SHP77 (cell line): ENCODE data around the gene GPR153.

Experiments used
- DNase-seq, 2 experiments: peaks; one replicate each; lab custom pipeline; 2025; lab: John Stamatoyannopoulos, UW

GPR153 gene

GRCh38 chr1:6269296-6269695 is 8.4 kb upstream of the GPR153 start:
- DNase-seq: no peak

DNA sequence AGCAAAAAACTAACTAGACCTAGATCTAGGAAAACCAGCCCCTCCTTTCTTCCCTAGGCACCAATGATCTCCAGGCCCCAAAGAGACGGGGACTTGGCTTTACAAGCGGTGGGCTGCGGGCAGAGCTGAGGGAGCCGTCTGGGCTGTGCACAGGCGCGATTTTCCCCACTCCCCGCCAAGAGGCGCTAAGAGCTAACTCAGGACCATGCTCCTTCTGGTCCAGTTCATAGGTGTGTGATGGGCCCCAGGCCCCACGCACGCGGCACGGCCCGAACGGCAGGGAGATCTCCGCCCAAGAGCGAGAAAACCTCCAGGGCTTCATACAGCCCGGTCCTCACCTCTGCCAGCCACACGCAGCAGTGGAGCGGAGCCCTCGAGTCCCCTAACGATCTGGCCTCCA is 7.5 kb upstream of the GPR153 start:
- DNase-seq: no peak

GRCh38 chr1:6267686-6268322 is 6.9 kb upstream of the GPR153 start:
- DNase-seq: no peak

- no peak for DNase-seq
Measured at GRCh38 chr1:6266641-6267040, 5.7 kb upstream of the GPR153 start.

DNA sequence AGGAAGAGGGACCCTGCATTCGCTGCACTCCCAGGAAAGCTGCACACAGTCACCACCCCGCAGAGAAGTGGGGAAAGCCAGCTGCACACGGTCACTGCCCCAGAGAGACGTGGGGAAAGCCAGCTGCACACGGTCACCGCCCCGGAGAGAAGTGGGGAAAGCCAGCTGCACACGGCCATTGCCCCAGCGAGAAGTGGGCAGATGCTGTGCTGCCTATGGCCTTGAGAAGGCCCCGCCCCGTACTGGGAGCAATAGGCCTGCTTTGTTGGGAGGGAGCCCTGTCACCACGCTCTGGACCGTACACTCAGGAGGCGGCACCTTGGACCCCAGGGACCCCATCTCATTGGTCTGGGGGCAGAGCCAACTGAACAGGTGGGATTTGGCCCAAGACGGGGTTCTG is 4.3 kb upstream of the GPR153 start:
- peak; percentile 72 to 74 for DNase-seq

- no peak for DNase-seq
Measured at GRCh38 chr1:6263716-6264115, 2.8 kb upstream of the GPR153 start.

DNA sequence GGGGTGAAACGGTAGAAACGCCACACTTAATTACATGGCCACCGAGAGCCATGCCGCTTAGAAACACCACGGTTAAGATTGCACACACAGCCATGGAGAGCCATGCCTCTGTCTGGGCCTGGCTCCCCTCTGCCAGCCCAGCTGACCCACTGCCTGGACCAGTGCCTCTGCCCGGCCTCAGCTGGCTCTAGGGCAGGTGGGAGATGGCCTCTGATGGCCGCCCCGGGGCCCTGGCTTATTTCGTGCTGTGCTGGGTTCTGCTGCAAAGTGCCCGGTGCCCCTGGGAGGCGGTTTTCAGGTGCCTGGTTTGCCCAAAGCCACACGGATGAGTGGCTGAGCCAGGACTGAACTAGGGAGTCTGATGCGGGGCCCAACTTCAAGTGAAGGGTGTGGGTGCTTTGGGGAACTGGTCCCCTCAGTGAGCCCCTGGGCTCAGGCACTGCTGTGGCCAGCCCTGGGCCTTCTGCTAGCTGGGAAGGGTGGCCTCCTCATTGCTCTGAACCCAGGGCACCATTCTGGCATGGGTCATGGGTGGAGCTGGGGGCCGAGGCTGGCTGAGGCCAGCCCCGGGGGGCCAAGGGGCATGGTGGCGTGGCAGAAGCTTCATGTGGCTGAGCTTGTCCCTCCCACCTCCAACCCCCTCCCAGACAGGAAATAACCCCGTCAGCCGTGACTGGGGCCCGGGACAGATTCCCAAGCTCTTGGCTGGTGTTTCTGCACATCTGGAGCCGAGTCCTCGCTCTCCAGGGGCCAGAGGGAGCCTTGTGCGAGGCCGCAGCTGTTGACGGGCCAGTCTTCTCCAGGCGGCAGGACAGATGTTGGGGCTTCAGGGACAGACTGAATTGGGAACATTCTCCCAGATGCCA is 1.9 kb upstream of the GPR153 start:
- DNase-seq: no peak

DNA sequence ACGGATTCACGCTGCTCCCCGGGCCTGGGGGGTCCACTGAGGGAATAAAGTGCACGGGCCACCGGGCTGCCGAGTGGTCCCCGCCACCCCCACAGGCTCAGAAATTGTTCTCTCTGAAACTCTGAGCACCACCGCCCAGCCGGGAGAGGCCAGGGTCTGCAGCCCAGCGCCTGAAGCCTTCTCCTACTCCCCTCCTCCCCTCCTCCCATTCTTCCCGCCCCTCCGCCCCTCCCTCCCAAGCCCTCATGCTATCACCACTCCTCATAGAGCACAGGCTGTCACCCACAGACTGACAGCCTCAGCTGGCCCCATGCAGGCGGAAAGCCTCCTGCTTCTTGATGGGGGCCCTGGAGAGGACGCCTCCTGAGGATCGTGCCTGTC is 707 bp upstream of the GPR153 start:
- no peak for DNase-seq

- no peak for DNase-seq
Measured at GRCh38 chr1:6260433-6260934, 414 bp downstream of the GPR153 start.

- peak; percentile 31 to 64 for DNase-seq
Measured at GRCh38 chr1:6259491-6260362, 1.2 kb downstream of the GPR153 start.

DNA sequence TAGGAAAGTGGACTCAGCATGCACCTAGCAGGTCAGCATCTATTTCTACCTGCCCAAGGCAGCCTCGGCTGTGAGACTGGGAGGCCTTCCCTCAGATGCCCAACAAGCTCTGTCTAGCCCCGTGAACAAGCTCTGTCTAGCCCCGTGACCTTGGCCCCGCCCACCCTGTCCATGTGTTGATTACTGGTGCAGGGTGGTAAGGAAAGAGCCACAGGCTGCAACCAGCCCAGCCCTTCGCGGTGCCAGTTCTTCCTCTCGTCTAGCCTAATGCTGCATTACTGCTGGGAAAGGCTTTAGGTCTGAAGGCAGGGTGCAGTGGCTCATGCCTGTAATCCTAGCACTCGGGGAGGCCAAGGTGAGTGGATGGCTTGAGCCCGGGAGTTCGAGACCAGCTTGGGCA is 2.2 kb downstream of the GPR153 start:
- no peak for DNase-seq

DNA sequence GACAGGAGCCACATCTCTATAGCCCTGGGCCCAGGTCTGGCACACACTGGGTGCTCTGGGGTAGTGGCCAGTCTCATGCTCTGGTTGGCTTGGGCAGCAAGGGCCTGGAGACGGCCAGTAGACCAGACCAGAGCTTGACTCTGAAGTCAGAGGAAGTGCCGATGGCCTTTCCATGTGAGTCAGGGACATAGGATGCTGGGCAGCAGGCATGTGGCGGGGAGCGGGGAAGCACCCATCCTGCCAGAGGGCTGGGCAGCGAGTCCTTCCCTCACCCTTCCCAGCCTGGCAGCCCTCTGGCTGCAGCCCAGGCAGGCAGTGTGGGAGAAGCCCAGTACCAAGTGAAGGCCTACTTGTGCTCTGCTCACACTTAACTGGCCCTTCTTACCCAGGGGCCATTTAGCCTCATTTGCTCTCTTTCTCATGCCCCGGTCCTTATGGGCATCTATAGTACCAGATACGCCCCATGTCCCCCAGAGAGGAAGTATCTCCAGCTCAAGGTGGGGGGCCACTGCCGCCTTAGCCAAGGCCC is 3.3 kb downstream of the GPR153 start:
- no peak for DNase-seq

GRCh38 chr1:6256645-6257044 is 4.3 kb downstream of the GPR153 start:
- no peak for DNase-seq

- DNase-seq: no peak
Measured at GRCh38 chr1:6254691-6255090, 6.2 kb downstream of the GPR153 start.

- no peak for DNase-seq
Measured at GRCh38 chr1:6253380-6253779, 7.5 kb downstream of the GPR153 start.

DNA sequence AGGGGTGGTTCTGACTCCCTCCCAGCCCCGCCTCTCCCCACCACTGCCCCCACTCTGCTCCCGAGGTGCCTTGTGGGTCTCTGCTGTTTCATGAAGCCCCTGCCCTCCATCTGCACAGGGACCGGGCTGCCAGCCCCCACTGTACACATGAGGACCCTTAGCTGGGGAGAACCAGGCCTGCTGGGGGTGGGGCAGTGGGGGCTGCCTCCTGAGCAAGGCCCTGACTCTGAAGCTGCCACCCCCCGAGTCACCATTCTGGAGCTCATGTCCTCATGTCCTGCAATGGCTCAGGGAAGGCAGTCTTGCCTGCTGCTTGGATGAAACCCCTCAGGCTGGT is 8.6 kb downstream of the GPR153 start:
- no peak for DNase-seq

- DNase-seq: no peak
Measured at GRCh38 chr1:6251681-6252373, 9.1 kb downstream of the GPR153 start.

DNA sequence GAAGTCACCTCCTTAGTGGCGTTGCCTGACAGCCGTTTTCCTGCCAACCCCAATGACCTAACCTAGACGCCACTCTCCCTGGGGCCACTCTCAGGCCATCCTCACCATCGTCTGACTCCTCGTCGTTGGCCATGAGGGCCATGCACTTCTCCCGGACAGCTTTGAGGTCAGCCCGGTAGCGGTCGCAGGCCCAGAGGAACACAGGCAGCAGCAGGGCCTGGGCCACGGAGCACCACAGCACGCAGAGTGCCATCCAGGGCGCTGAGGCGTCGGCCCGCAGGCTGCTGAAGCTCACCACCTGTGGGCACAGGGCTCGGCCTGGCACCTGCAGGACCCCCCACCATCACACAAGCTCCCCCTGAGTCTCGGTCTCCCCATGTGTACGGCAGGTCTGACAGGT is 9.7 kb downstream of the GPR153 start:
- DNase-seq: no peak

GRCh38 chr1:6249739-6250689 is 10.9 kb downstream of the GPR153 start:
- DNase-seq: no peak

DNA sequence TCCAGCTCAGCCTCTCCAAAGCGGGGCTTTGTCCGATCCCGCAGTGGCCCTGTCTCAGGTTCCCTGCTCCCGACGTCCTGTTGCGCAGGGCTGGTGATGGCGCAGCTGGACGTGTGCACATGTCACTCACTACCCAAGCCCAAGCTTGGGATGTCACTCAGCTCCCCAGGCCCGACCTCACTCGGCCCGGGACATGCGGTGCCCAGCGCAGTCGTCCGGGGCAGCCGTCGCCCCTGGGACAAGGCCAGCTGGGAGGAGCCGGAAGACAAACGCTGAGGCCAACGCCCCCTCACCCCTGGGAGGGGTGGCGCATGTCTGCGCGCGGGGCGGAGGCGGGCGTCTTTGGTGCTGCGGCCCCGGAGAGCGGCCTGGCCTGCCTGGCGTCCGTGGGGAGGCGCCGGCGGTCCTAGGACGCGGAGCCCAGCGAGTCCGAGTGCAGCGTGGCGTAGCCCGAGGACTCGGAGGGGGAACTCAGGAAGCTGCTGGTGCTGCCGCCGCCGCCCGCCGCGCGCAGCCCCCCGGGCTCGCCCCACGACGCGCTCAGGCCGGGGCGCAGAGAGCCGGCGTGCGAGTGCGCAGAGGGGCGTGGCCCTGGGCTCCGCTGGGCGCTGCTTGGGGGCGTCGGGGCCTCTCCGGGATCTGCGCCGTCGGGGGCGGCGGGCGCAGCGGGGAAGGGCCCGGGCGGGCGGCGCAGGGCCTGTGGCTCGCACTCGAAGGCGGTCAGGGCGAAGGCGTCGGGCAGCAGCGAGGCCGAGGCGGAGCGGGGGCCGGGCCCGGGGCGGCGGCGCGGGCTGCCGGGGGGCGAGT is 11.8 kb downstream of the GPR153 start:
- DNase-seq: no peak
